8988T (cell line): ENCODE measurements around the gene DGKD.

Experiments
- DNase-seq: peaks from one replicate; pipeline ENCODE4 v3.0.0; 2011

The DGKD gene

DNA sequence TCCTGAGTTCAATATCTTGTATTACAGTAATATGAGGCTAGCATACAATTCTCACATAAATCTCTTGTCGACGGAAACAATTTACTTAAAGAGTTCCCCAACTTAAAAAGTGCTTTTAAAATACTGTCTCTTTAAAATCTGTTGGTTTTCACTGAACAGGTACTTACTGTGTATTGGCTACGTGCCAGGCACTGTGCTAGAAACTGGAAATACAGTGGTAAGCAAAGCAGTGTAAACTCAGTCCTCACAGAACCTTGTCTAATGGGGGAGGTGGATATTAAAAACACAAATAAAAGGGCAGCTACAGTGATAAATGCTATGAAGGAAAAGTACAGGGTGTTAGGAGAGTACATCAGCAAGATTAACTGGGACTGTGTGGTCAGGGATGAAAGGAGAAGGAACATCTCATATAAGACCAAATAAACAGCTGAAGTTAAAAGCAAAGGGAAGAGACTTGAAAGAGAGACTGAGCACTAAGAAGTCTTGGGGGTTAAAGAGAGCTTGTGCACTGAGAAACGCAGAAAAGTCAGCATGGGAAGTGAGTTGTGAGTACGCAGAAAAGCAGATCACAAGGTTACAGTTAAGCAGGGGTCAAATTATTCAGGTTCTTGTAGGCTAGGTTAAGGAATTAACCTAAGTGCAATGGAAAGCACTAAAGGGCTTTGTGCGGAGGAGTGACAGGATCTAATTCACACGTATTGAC is 159.8 kb downstream of the DGKD start:
- no peak for DNase-seq

- no peak for DNase-seq
Measured at GRCh38 chr2:233519787-233520611, 165.7 kb downstream of the DGKD start.
